HepG2 (cell line): Measurements from ENCODE around the gene PTGIR. TPM values are rescaled to one million over a fixed set of nuclear protein-coding genes. Genes with fewer than 3 reads are reported as not detected.

ENCODE experiments used
- ATAC-seq: fragments of 200-7000 bp; cut with Tn5 transposase; 3 replicates; pipeline ENCODE4 v1.9.1; 2020; ENCODE audit warnings: mild to moderate bottlenecking, moderate library complexity
- BruUV-seq: library from RNA; stranded (reverse); fragments of 400-500 nt; replicated peaks from 2 replicates; lab custom pipeline; 2021; lab: Mats Ljungman, UMichigan
- CTCF ChIA-PET: fragments of 300-600 bp; formaldehyde crosslinking; extraction: SDS; loops from one replicate; lab custom pipeline; 2021; ENCODE audit warnings: low total read pairs, inconsistent platforms, low intra/inter-chr PET ratio; lab: Yijun Ruan, JAX
- POLR2A ChIA-PET: fragments of 350-600 bp; sonication (Branson Sonifier 250); formaldehyde crosslinking; loops from one replicate; lab custom pipeline; 2020; ENCODE audit warnings: antibody characterized with exemption, inconsistent platforms; lab: Yijun Ruan, JAX
- DNase-seq: peaks from one replicate; pipeline ENCODE4 v3.0.0-alpha.2; 2015; ENCODE audit warnings: low spot score
- FAIRE-seq: peaks from 3 replicates; lab custom pipeline; 2011; peaks lifted over from hg19 to GRCh38; lab: Jason Lieb, UNC
- H2AFZ ChIP-seq: one replicate; pipeline ENCODE4 v1.6.1; 2011; ENCODE audit warnings: low read length, inconsistent platforms
- H3K27ac ChIP-seq: fragments of 300-600 bp; 3 replicates; pipeline ENCODE4 v1.8.0; 2011; ENCODE audit warnings: mixed run types, mild to moderate bottlenecking, mixed read lengths, low read length, inconsistent platforms; ENCODE audit not compliant: insufficient read depth; ENCODE audit errors: extremely low read length
- H3K27me3 ChIP-seq, 2 experiments: fragments of 200-600 bp in 1 of 2; 2 replicates in 1 of 2; 3 replicates in 1 of 2; pipeline versions ENCODE4 v1.6.0 to v1.8.0; 2011; ENCODE audit warnings: low read length in 2 of 2, mild to moderate bottlenecking in 2 of 2, moderate library complexity in 2 of 2, inconsistent platforms in 1 of 2; ENCODE audit not compliant: insufficient read depth in 2 of 2, control insufficient read depth in 1 of 2
- H3K36me3 ChIP-seq, 2 experiments: fragments of 200-600 bp in 1 of 2; replicated peaks in 1 of 2; 2 replicates in 1 of 2; 3 replicates in 1 of 2; pipeline versions ENCODE4 v1.5.1 to v1.8.0; 2011; ENCODE audit warnings: low read length in 2 of 2, inconsistent platforms in 1 of 2; ENCODE audit not compliant: insufficient read depth in 2 of 2, control insufficient read depth in 1 of 2
- H3K4me1 ChIP-seq: 2 replicates; pipeline ENCODE4 v1.5.1; 2012; ENCODE audit warnings: low read length, inconsistent platforms; ENCODE audit not compliant: insufficient read depth
- H3K4me2 ChIP-seq: 2 replicates; pipeline ENCODE4 v1.6.0; 2011; ENCODE audit warnings: low read depth, low read length, inconsistent platforms
- H3K4me3 ChIP-seq, 3 experiments: fragments of 200-600 bp in 1 of 3; sonication (generic), shearing (Covaris generic) in 1 of 3; replicated peaks in 1 of 3; 2 replicates each; pipeline ENCODE4 v1.5.1; 2011 to 2016; ENCODE audit warnings: low read length in 3 of 3, inconsistent platforms in 2 of 3, low read depth in 2 of 3, mild to moderate bottlenecking in 2 of 3, control low read depth in 1 of 3, mixed read lengths in 1 of 3; ENCODE audit not compliant: insufficient read depth in 1 of 3
- H3K79me2 ChIP-seq: one replicate; pipeline ENCODE4 v1.6.1; 2011; ENCODE audit warnings: low read length, inconsistent platforms; ENCODE audit not compliant: insufficient read depth
- H3K9ac ChIP-seq: 2 replicates; pipeline ENCODE4 v1.6.0; 2011; ENCODE audit warnings: mild to moderate bottlenecking, low read depth, low read length, inconsistent platforms; ENCODE audit not compliant: insufficient read depth
- H3K9me3 ChIP-seq: 2 replicates; pipeline ENCODE4 v1.5.1; 2012; ENCODE audit warnings: mild to moderate bottlenecking, low read length
- H4K20me1 ChIP-seq: 2 replicates; pipeline ENCODE4 v1.6.0; 2011; ENCODE audit warnings: inconsistent platforms, mild to moderate bottlenecking, low read length, moderate library complexity; ENCODE audit not compliant: insufficient read depth
- CEBPG ChIP-seq: IDR thresholded peaks from 2 replicates; pipeline ENCODE4 v1.6.1; 2016
- DNMT3B ChIP-seq: conservative IDR thresholded peaks from 2 replicates; pipeline ENCODE4 v1.6.1; 2016; ENCODE audit warnings: missing biosample characterization, control low read depth
- EHMT2 ChIP-seq: fragments of 200-600 bp; sonication (generic); IDR thresholded peaks from 2 replicates; pipeline ENCODE4 v1.7.0; 2017; ENCODE audit warnings: antibody characterized with exemption, low read depth, low read length, borderline replicate concordance
- NFKBIZ ChIP-seq: IDR thresholded peaks from 2 replicates; pipeline ENCODE4 v1.6.1; 2018; ENCODE audit warnings: missing genetic modification reagents, missing compliant biosample characterization
- PCBP2 ChIP-seq: fragments of 200-400 bp; formaldehyde crosslinking; optimal IDR thresholded peaks from 2 replicates; pipeline ENCODE3; 2018; ENCODE audit warnings: low read length, low read depth; ENCODE audit not compliant: poor library complexity, severe bottlenecking
- RBFOX2 ChIP-seq: fragments of 200-400 bp; formaldehyde crosslinking; IDR thresholded peaks from 2 replicates; pipeline ENCODE4 v1.6.1; 2017; ENCODE audit warnings: low read depth, mild to moderate bottlenecking, low read length
- SRSF9 ChIP-seq: fragments of 200-400 bp; formaldehyde crosslinking; IDR thresholded peaks from 2 replicates; pipeline ENCODE4 v1.6.1; 2018; ENCODE audit warnings: borderline replicate concordance, mild to moderate bottlenecking, low read depth, low read length; ENCODE audit not compliant: insufficient read depth, poor library complexity, severe bottlenecking
- ZBTB7B ChIP-seq: sonication (generic); formaldehyde crosslinking; IDR thresholded peaks from 2 replicates; pipeline ENCODE4 v1.4.0; 2020; ENCODE audit warnings: missing genetic modification reagents
- ZKSCAN8 ChIP-seq: IDR thresholded peaks from 2 replicates; pipeline ENCODE4 v1.6.1; 2016; ENCODE audit warnings: borderline replicate concordance, missing genetic modification reagents, missing compliant biosample characterization
- ZNF317 ChIP-seq: sonication (generic); formaldehyde crosslinking; IDR thresholded peaks from 2 replicates; pipeline ENCODE4 v1.5.0; 2020; ENCODE audit warnings: mild to moderate bottlenecking, missing genetic modification reagents
- ZNF331 ChIP-seq: sonication (generic); formaldehyde crosslinking; IDR thresholded peaks from 2 replicates; pipeline ENCODE4 v1.4.0; 2020; ENCODE audit warnings: missing genetic modification reagents
- ZNF746 ChIP-seq: sonication (generic); formaldehyde crosslinking; IDR thresholded peaks from 2 replicates; pipeline ENCODE4 v1.8.0; 2022; ENCODE audit warnings: mild to moderate bottlenecking, missing genetic modification reagents
- ZNF761 ChIP-seq: sonication (generic); formaldehyde crosslinking; conservative IDR thresholded peaks from 2 replicates; pipeline ENCODE4 v1.4.0; 2020; ENCODE audit warnings: mild to moderate bottlenecking, missing genetic modification reagents
- WGBS: methylation state at CpG from one replicate; pipeline ENCODE4 v1.1.6; 2017; ENCODE audit warnings: low lambda C conversion rate; 5-methylcytosine and 5-hydroxymethylcytosine counted together
- in situ Hi-C: cut with HindIII; loops from 2 replicates; pipeline ENCODE4 v1.10.0; 2017; ENCODE audit warnings: low pct_unique_long_range_greater_than_20kb; ENCODE audit not compliant: extremely low pct_ligation_motif_present
- intact Hi-C: fragments of 100-400 bp; cut with micrococcal nuclease; formaldehyde crosslinking; loops from one replicate; pipeline ENCODE4 v1.10.0; 2022; ENCODE audit not compliant: unreplicated experiment
- polyA plus RNA-seq, 8 experiments: library from polyadenylated mRNA; depleted of rRNA in 3 of 8; stranded (reverse) in 7 of 8; unstranded in 1 of 8; fragments of >200 nt; fragmentation: Illumina TruSeq in 4 of 8; extraction: Trizol in 4 of 8; gene quantifications; 2 replicates each; pipeline versions ENCODE4 v1.2.1 to v1.2.3, GENCODE V29; 2011 to 2016; ENCODE audit warnings: low read depth in 4 of 8, missing spikeins in 1 of 8, mixed read lengths in 1 of 8; ENCODE audit not compliant: insufficient read depth in 1 of 8
- total RNA-seq, 5 experiments: library from RNA; depleted of rRNA; stranded (reverse); fragments of >200 nt; fragmentation: Illumina TruSeq; extraction: Trizol; gene quantifications; 2 replicates each; pipeline ENCODE4 v1.2.3, GENCODE V29; 2016; ENCODE audit warnings: low read depth in 1 of 5
- TF ChIP-seq, protein P1 (sequence below): sonication (generic); formaldehyde crosslinking; IDR thresholded peaks from 2 replicates; pipeline ENCODE4 v1.5.0; 2020; ENCODE audit warnings: missing genetic modification reagents
- TF ChIP-seq, protein P2 (sequence below), 2 experiments: sonication (generic) in 1 of 2; formaldehyde crosslinking in 1 of 2; IDR thresholded peaks; 2 replicates each; pipeline versions ENCODE4 v1.4.0 to v1.6.1; 2016 to 2020; ENCODE audit warnings: borderline replicate concordance in 1 of 2, low read depth in 1 of 2, mild to moderate bottlenecking in 1 of 2, missing genetic modification reagents in 1 of 2
- TF ChIP-seq, protein P3 (sequence below): sonication (generic); formaldehyde crosslinking; IDR thresholded peaks from 2 replicates; pipeline ENCODE4 v1.5.1; 2020; ENCODE audit warnings: mild to moderate bottlenecking, moderate library complexity, missing genetic modification reagents

The PTGIR gene
- total and polyA plus RNA-seq, 2 of the 13 experiments (the other 11 are each of a cell fraction or from before 2014, with no cell fraction given), result not detected

DNA sequence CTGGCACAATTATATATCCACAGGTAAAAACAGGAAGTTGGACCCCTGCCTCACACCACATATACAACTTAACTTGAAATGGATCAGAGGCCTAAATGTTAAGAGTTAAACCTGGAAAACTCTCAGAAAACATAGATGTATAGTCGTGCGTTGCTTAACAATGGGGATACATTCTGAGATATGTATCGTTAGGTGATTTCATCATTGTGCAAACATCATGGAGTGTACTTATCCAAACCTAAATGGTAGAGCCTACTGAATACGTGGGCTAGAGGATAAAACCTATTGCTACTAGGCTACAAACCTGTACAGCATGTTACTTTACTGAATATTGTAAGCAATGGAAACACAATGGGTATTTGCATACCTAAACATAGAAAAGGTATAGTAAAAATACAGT is 38.6 kb downstream of the PTGIR start:
- 1% methylated on average over 4 of the region's 4 CpGs for WGBS
- Histone ChIP-seq H3K4me1 (no peaks in the 10 kb centered on the region), H3K27ac (no peak overlapping the region), H3K9ac (no peak overlapping the region), H4K20me1 (no peaks in the 10 kb centered on the region), H3K4me3 (no peak overlapping the region), H2AFZ (no peak overlapping the region), H3K9me3 (no peaks in the 10 kb centered on the region), H3K79me2 (no peaks in the 10 kb centered on the region), H3K27me3 (no peaks in the 10 kb centered on the region), H3K4me2 (no peak overlapping the region), H3K36me3 (no peaks in the 10 kb centered on the region)
- in situ Hi-C loops (no loop called here), intact Hi-C loops (no loop called here)
- ChIA-PET POLR2A (no interaction called here), CTCF (no interaction called here)
- TF ChIP-seq, protein P1, sequence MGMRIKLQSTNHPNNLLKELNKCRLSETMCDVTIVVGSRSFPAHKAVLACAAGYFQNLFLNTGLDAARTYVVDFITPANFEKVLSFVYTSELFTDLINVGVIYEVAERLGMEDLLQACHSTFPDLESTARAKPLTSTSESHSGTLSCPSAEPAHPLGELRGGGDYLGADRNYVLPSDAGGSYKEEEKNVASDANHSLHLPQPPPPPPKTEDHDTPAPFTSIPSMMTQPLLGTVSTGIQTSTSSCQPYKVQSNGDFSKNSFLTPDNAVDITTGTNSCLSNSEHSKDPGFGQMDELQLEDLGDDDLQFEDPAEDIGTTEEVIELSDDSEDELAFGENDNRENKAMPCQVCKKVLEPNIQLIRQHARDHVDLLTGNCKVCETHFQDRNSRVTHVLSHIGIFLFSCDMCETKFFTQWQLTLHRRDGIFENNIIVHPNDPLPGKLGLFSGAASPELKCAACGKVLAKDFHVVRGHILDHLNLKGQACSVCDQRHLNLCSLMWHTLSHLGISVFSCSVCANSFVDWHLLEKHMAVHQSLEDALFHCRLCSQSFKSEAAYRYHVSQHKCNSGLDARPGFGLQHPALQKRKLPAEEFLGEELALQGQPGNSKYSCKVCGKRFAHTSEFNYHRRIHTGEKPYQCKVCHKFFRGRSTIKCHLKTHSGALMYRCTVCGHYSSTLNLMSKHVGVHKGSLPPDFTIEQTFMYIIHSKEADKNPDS (CRISPR knock-in tag), result no peak
- TF ChIP-seq SRSF9 (no peak), ZBTB7B (CRISPR knock-in tag) (no peak), NFKBIZ (no peak), RBFOX2 (no peak), ZNF331 (no peak), PCBP2 (no peak), CEBPG (CRISPR knock-in tag) (peak; percentile 26; the same call in 1 of the 2 replicates), DNMT3B (CRISPR knock-in tag) (no peak), ZKSCAN8 (CRISPR knock-in tag) (peak; percentile 67; the same call in 1 of the 2 replicates), ZNF317 (CRISPR knock-in tag) (no peak), EHMT2 (no peak), ZNF761 (no peak), ZNF746 (CRISPR knock-in tag) (no peak)
- TF ChIP-seq, protein P2, sequence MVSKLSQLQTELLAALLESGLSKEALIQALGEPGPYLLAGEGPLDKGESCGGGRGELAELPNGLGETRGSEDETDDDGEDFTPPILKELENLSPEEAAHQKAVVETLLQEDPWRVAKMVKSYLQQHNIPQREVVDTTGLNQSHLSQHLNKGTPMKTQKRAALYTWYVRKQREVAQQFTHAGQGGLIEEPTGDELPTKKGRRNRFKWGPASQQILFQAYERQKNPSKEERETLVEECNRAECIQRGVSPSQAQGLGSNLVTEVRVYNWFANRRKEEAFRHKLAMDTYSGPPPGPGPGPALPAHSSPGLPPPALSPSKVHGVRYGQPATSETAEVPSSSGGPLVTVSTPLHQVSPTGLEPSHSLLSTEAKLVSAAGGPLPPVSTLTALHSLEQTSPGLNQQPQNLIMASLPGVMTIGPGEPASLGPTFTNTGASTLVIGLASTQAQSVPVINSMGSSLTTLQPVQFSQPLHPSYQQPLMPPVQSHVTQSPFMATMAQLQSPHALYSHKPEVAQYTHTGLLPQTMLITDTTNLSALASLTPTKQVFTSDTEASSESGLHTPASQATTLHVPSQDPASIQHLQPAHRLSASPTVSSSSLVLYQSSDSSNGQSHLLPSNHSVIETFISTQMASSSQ (IDR thresholded peaks at IDR 0.05; ENCODE audit: low read depth), result no peak
- TF ChIP-seq, protein P2 (CRISPR knock-in tag; IDR thresholded peaks at IDR 0.05; ENCODE audit: borderline replicate concordance), result no peak
- TF ChIP-seq, protein P3, sequence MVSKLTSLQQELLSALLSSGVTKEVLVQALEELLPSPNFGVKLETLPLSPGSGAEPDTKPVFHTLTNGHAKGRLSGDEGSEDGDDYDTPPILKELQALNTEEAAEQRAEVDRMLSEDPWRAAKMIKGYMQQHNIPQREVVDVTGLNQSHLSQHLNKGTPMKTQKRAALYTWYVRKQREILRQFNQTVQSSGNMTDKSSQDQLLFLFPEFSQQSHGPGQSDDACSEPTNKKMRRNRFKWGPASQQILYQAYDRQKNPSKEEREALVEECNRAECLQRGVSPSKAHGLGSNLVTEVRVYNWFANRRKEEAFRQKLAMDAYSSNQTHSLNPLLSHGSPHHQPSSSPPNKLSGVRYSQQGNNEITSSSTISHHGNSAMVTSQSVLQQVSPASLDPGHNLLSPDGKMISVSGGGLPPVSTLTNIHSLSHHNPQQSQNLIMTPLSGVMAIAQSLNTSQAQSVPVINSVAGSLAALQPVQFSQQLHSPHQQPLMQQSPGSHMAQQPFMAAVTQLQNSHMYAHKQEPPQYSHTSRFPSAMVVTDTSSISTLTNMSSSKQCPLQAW (CRISPR knock-in tag), result no peak
- BruUV-seq, result no TSS peak
- ATAC-seq (no peak), DNase-seq (no peak), FAIRE-seq (no peak)
